ENCODE results near the gene XKR8.

XKR8 gene

DNA sequence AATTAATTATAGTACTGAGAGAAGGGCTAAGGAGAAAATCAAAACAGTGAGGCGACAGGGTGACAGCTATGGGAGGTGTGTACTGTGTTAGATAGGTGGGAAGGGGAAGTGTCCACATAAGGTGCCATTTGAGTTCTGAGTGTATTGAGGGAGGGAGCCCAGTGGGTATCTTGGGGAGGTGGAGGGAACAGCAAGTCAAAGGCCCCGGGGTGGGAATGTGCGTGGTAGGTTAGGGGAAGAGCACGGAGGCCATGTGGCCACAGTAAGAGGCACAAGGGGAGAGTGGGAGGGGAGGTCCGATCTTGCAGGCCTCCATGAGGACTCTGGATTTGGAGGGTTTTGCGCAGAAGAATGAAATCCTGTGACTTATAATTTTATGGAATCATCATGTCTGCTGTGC, 3.0 kb upstream of the XKR8 start:
- DNase-seq: no peak

DNA sequence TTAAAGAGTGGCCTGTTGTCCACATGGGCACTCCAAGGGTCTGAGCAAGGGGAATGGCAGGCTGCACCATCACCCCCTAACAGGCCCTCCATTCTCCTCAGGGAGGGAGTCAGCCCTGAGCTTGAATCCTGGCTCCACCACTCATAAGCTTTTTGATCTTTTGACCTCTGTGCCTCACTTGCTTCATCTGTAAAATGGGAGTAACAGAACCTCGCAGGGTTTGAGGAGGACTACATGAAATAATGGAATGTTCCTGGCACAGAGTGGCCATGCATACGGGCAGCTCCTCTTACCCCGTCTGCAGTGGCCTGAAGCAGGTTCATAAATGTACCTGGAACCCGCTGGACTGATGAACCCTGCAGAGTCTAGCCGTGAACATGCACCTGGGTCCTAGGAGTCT, 2.1 kb upstream of the XKR8 start:
- DNase-seq: no peak

DNA sequence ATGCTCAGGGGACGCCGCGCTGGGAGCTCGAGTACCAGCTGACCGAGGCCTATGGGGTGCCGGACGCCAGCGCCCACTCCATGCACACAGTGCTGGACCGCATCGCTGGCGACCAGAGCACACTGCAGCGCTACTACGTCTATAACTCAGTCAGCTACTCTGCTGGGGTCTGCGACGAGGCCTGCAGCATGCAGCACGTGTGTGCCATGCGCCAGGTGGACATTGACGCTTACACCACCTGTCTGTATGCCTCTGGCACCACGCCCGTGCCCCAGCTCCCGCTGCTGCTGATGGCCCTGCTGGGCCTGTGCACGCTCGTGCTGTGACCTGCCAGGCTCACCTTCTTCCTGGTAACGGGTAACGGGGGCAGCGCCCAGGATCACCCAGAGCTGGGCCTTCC, 1.3 kb upstream of the XKR8 start:
- DNase-seq: no peak

DNA sequence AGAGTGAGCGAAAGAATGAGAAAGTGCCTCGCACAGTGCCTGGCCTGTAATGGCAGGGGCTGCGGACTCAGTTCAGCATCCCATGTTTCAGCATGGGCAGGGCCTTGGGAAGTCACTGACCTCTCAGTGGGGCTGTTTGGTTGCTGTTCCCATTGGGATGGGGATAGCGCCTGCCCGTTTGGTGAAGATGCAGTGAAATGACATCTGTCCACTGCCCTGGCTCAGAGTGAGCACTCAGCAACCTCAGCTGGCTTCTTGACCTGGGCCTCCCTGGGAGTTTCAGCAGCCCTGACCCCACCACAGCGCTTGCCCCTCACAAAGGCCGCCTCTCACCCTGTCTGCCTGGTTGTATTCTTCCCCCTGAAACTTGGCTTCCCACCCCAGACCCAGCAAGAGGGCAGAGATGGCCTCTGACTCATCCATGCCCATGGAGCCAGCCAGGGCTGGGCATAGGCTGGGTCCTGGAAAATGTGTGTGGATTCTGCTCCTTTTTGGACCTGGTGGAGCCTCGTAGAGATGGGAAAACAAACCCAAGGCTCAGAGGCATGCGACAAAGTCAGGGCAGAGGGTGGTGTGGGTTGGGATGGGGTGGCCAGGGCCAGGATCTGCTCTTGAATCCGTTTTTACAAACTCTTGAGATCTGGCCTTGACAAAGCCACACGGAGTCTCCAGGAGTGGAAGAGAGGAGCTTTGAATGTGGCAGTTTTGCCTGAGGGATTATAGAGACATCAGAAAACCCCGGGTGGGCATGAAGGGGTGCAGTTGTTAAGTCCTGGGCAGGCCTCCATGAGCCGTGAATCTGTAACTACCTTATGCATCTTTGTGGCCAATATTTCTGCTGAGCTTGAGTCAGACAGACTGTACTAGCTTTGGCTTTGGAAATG, 1.2 kb downstream of the XKR8 start:
- DNase-seq: no peak

DNA sequence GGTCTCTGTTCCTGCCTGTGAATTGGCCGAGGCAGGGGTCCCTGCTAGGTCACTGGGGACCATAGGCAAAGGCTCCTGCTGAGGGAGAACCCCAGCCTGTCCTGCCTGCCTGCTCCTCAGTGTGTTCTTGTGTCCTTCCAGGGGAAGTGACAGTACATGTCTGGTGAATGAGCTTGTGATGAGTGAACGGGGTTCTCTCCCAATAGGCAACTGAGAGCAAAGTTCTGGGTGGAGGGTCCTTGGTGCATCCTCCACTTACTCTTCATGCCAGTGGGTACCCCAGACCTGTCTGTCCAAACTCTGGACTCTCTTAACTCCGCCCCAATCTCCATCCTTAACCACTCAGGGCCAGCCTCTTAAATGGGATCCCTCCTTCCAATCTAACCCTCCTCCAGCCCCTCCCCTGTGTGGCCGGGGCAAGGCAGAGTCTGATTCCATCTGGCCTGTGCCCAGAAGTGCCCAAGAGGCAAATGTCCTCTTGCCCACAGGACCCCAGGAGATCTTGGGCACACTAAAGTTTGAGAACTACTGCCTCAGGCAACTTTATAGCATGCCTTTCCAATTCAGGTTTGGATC, 2.0 kb downstream of the XKR8 start:
- DNase-seq: no peak

DNA sequence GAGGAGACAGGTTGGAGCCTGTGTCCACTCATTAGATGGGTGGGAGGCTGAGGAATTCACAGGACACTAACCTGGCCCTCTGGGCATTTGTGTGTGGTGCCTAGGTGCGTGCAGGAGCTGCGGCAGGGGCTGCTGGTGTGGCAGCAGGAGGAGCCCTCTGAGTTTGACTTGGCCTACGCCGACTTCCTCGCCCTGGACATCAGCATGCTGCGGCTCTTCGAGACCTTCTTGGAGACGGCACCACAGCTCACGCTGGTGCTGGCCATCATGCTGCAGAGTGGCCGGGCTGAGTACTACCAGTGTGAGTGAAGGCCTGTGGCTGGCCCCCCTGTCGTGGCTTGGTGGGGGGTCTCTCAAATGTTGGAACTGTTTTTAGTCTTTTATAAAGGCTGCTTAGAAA, 3.6 kb downstream of the XKR8 start:
- DNase-seq: no peak

DNA sequence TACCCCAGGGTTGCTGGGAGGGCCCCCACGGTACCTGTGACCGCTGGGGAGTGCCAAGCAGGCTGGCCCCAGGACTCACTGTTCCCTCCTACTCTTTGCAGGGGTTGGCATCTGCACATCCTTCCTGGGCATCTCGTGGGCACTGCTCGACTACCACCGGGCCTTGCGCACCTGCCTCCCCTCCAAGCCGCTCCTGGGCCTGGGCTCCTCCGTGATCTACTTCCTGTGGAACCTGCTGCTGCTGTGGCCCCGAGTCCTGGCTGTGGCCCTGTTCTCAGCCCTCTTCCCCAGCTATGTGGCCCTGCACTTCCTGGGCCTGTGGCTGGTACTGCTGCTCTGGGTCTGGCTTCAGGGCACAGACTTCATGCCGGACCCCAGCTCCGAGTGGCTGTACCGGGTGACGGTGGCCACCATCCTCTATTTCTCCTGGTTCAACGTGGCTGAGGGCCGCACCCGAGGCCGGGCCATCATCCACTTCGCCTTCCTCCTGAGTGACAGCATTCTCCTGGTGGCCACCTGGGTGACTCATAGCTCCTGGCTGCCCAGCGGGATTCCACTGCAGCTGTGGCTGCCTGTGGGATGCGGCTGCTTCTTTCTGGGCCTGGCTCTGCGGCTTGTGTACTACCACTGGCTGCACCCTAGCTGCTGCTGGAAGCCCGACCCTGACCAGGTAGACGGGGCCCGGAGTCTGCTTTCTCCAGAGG, 6.8 kb downstream of the XKR8 start:
- no peak for DNase-seq

DNA sequence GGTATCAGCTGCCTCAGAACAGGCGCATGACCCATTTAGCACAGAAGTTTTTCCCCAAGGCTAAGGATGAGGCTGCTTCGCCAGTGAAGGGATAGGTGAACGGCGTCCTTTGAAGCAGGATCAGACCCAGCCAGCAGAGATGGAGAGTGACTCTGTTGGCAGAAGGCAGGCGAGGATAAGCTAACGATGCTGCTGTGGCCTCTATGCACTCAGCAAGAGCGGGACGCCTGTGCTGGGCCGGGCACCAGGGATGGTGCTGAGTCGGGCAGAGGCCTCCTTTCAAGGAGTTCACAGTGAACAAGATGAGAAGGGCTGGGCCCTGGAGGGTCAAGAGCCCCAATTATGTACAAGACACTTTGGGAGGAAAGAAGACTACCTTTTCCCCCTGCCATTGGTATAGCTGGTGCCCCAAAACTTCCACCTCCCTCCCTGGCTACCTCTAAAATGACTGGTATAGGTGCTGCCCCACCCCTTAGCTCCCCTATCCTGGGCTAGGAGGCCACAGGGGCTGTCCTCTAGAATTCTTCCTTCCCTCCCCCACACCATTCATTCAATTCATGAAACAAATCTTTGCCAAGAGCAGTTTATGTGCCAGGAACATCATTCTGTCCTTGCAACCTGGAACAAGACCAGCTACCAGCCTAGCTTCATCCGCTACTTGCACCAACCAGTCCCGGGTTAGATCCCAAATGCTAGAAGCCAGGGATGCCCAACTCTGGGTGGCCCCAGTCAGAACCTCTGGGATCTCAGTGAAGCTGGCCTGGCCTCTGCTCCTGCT, 7.5 kb downstream of the XKR8 start:
- no peak for DNase-seq

DNA sequence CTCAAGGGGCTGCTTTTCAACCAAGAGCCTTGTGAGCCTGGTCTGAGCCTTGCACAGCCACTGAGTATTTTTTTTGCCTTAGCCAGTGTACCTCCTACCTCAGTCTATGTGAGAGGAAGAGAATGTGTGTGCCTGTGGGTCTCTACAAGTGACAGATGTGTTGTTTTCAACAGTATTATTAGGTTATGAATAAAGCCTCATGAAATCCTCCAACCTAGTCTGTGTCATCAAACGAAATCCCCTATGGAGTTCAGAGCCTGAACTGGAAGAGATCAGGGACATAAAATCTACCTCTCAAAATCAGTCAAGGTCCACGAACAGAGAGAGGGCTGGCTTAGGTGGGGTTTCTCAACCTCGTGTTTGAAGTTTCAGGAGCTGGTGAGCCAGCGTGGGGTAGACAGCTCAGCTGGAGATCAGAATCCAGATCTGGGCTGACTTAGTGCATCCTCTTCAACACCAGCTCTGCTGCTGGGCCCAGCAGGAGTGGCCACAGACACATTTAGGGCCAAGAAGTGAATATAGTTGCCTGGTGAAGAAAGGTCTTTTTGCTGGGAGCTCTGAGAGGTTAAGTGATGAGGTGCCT, 8.2 kb downstream of the XKR8 start:
- no peak for DNase-seq

DNA sequence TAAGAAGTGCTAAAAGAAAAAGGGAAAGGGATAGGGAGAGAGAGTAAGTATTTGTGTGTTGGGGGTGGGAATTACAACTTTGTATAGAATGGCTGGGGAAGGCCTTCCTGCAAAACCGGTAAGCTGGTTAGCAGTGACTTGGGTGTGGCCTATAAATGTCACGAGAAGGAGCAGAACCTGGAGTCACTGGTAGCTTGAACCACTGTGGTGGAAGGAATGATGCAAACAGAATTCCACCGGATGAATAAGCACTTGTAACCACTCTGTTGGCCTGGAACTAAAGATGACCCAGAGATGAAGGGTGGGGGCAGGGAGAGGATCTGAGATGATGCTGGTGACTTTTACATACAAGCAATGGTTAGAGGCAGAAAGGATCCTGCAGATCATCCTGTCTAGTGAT, 8.9 kb downstream of the XKR8 start:
- DNase-seq: no peak

DNA sequence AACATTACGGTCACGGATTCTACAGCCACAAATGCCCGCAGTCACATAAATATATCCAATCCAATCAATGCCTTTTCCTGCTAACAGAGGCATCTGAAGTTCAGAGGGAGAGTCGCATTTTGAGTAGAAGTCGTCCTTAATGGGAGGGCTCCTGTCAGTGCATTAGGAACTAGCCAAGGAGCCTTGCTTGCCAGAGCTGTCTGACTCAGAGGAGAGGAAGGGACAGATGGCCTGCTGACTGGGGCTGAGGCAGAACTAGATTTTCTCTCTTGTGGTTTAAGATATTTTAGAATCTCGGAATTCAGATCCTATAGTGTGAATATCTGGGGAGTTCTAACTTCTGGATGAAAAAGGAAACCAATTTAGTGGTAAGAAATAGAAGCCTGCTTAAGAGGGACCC, 10.6 kb downstream of the XKR8 start:
- no peak for DNase-seq

DNA sequence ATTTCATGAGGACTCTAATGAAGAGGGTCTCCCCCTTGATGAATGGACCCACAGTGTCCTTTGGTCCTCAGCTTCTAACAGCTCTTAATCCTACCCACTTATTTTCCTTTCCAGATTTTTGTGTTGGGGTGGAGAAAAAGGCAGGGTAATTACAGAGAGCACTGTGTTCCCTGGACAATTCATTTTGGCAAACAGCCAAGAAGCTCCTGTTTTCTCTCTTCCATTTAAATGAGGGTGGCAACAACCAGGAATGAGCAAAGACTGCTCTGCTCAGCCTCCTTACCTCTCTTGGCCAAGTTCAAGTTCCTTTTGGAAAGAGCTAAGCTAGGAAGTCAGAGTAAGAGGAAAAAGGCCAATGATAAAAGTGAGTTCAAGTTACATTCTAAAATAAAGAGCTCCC, 11.9 kb downstream of the XKR8 start:
- no peak for DNase-seq

DNA sequence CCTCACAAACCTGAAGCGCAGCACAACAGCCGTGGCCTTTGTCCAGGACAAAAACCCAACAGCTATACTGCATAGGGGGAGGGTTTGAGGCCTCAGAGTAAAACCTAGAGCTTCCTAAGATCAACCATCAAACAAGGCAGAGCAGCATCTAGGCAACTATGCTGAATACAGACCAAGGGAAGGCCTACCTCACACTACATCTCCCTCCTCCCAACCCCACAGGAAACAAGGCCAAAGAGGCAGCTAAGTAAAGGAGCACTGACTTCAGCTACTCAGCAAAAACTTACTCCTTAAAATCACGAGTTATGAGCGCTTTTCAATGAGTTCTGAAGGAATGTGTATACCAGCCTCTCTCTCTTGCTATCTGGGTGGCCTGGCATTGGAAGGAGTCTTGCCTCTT, 12.4 kb downstream of the XKR8 start:
- no peak for DNase-seq

DNA sequence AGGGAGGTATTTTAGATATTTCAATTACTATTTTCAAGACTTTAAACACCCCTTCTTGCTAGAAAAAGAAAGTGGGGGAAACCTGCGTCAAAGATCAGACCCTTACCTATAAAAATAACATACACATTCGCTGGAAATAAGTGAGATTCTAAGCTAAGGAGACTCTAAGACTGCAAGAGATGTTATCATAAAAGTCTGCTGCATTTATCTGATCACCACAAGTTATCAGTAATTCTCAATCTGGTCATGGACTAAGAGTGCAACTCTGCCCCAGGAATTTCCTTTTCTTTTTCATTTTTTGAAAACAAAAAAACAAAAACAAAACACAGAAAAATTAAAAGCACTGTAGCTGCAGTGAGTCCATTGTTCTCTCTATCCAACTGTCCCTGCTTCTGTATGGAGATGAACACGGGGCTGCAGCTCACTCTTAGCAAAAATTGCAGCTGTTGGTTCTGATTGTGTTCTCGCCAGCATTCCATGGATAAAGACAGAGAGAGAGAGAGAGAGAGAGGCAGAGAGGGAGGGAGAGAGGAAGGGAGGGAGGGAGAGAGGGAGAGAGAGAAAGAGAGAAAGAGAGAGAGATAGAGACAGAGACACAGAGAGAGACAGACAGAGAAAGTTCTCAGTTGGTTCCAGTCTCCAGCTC, 14.1 kb downstream of the XKR8 start:
- DNase-seq: no peak

DNA sequence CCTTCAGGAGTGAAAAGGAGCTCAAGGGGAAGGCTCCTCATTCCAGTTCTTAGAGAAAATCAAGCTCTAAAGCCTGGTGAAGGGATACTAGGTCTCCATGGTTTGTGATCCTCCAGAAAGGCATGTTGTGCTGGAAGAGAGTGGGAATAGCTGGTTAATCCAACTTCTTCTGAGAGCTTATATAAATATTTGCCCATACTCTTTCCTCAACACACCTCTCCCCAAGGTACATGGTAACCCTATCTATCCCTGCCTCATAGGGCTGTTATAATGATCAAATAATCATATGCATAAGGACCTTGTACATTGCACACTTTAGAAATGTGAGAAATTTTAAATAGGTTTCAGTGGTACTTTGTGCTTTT, 14.6 kb downstream of the XKR8 start:
- no peak for DNase-seq

DNA sequence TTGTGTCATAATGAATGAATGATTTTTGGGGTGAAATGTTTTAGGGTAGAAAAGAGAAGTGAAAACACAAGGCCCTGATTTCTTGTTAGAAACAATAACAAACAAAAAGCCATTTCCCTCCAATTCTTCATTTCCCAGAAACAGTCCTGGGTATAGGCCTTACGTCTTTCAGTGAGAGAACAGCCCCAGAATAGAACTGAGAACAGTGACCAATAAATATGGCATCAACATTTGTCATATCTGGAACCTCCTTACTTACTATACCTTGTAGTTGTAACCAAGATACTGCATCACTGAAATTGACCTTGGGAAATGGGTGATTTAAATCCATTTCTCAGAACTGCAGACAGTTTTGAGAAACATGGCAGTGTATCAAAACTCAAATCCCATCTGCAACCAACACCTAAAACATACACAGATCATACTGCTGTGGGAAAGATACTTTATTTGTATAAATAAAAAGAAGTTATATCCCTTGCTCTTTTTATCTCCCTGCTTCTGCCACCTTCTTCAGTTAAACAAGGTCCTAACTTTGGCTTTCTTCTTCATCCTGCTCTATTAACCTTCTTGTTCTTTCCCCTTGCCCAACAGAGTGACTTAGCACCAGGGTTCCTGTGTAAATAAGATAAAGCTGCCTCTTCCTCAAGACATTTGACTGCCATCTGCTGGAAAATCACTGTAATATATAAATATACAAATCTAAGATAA, 19.5 kb downstream of the XKR8 start:
- DNase-seq: no peak

DNA sequence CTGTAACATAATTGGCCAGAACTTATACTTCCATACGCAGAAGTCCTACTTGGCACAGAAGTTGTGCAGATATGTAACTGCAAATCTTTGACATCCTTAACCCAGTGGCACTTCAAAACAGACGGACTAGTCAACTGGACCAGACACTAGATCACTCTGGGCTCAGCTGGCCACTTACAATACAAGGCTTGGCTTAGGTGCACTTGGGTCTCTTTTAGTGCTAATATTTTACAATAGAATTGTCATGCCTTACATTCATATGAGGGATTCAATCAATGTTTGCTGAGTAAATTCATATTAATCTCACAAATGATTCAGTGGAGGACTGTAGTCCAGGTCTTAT, 20.1 kb downstream of the XKR8 start:
- no peak for DNase-seq

DNA sequence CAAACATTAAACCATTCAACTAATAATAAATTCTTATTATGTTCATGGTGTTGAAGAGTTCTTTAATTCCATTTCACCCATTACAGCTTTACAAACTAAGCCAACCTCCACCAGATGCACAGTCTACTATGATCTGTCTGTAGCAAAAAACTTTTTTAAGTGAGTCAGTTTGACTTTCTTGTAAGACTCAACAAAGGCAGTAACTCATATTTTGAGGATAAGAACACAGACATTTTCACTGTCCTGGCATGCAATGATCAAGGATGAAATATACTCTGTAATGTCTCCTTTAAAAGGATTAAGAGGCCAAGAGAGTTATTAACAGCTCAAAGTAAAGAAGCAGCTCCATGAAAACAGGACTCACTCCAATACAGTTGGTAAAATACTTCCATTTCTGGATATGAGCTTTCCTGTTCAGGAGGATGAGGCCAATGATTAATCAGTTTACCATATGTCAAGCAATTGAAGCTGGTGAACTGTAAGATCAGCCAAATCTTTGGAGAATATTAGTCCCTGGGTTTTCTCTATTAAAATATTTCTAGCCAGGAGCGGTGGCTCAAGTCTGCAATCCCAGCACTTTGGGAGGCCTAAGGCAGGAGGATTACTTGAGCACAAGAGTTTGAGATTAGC, 20.6 kb downstream of the XKR8 start:
- no peak for DNase-seq

DNA sequence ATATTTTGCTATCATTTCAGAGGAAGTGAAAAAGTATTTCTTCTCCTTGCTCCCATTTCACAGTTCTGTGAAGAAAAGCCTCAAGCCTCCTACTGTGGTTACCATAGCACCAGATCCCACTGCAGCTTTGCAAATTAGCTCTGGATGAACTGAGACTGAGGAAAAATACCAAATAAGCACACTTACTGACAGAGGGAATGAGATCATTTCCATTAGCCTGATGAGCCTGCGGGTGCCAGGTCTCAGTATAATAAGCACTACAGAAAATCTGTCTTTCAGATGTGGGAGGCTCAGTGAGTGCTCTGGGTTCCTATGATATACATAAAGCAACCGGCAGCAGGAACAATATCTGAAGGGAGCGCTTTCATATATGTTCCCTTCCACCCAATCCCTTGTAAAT, 21.4 kb downstream of the XKR8 start:
- no peak for DNase-seq

DNA sequence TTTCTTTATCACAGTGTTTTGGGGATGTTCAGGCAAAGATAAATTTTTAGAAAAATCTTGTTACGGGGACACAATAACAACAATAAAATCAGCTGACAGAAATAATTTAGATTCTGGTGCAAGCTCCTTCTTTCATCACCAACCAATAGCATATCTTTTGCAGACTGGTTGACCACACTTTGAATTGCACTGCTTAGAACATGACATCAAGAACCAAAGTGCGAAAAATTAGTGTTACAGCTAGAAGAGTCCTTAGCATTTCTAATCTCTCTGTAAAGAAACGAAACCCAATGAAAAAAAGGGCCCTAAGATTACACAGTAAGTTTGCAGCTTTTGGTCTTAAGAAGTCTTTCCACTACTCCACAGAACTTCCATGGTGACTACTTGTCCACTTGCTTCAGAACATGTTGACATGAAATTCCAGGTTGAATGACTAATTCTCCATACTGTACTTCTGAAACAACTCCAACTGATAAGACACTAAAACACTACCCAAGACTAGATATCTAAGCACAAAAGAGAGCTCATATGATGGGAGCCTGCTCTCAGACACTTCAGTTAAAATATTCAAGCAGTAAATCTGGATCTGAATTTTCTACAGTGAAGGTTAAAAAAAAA, 31.3 kb downstream of the XKR8 start:
- no peak for DNase-seq

DNA sequence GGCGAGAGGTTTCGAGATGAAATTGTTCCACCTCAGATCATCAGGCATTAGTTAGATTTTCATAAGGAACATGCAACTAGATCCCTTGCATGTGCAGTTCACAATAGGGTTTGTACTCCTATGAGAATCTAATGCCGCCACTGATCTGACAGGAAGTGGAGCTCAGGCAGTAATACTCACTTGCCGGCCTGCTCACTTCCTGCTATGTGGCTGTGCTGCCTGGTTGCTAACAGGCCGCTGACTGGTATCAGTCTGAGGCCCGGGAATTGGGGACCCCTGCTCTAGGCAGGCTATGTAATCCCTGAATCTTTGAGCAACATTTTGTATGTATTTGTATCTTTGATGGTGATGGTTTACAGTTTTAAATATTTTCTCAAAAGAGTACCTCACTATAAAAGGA, 32.5 kb downstream of the XKR8 start:
- peak; percentile 50 for DNase-seq
